ENCODE results near the gene ZNF256.
"Not testable (repeated sequence)": the region's sequence is repeated elsewhere in the genome, so short reads cannot be mapped to it uniquely, and the experiment has no call there.

ZNF256 gene

DNA sequence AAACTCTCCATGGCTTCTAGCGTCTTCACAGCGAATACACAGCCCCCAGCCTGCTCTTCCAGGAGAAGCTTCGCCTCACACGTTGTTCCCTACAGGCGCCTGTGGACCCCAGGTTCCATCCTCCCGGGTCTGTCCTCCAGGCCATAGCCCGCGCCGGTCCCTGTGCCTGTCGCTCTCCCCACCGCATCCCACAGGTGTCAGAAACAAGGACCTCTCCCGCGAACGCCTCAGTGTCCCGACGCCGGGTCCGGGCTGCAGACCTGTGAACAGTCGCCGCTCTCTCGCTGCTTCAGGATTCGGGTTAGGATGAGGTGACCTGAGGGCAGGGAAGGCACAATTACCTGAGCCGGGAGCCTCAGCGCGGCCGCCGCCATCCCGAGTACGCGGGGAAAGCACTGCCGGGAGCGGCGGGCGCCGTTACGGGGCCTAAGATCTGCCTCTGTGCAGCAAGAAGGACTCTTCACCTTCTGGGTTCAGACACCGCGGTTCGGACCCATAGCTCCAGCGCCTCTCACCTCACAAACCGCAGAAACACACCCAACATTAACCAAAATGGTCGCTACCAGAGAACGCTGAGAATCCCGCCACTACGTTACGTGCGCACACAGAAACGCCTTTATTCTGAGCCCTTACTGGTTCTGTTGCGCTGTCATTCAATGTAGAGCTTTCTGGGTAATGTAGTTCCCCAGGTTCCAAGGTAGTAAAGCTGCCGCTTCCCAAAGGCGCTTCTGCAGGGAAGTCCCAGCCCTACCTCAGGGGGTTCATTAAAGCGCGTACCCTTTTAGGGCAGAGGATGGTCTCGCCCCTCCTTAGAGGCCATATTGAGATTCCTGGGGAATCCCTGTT is 12.5 kb downstream of the ZNF256 start, which contains the start of gene ZNF418:
ZNF418 (minus strand) TSS at position 583 of the 846 bp plus-strand sequence. CDS start 1,580 bp downstream, outside the sequence.
- Mint-ChIP-seq H3K36me3 (ENCODE audit: low read depth) (peaks cover 93% of the 10 kb centered on the region), H3K27ac (peak within 1 kb of the TSS; percentile 77), H3K4me1 (ENCODE audit: low read depth) (peaks cover 8% of the 10 kb centered on the region), H3K9me3 (peaks cover 100% of the 10 kb centered on the region), H3K27me3 (peaks cover 11% of the 10 kb centered on the region), H3K4me3 (peak within 1 kb of the TSS; percentile 88)
- intact Hi-C loops (cut with micrococcal nuclease) = no loop called here

DNA sequence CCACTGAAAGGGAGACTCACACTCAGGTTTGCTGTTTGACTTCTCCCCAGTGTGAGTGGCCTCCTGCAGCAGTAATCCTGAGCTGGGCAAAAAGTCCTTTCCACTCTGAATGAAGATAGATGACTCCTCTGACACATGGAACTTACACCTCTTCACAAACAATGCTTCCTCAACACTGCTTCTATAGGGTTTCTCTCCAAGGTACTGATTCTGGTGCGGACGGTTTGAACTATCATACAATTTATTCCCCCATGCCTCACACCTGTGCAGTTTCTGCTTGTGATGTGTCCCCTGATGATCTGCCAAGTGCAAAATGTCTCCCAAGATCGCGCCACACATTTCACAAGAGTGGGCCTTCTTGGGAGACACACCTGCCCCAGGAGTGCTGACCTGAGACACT is 19.9 kb downstream of the ZNF256 start:
- Mint-ChIP-seq H3K9me3 (peaks cover 92% of the 10 kb centered on the region), H3K27ac (no peak overlapping the region), H3K36me3 (ENCODE audit: low read depth) (peaks cover 68% of the 10 kb centered on the region), H3K4me3 (no peak overlapping the region), H3K4me1 (ENCODE audit: low read depth) (no peaks in the 10 kb centered on the region), H3K27me3 (no peaks in the 10 kb centered on the region)
- intact Hi-C loops (cut with micrococcal nuclease) = no loop called here

DNA sequence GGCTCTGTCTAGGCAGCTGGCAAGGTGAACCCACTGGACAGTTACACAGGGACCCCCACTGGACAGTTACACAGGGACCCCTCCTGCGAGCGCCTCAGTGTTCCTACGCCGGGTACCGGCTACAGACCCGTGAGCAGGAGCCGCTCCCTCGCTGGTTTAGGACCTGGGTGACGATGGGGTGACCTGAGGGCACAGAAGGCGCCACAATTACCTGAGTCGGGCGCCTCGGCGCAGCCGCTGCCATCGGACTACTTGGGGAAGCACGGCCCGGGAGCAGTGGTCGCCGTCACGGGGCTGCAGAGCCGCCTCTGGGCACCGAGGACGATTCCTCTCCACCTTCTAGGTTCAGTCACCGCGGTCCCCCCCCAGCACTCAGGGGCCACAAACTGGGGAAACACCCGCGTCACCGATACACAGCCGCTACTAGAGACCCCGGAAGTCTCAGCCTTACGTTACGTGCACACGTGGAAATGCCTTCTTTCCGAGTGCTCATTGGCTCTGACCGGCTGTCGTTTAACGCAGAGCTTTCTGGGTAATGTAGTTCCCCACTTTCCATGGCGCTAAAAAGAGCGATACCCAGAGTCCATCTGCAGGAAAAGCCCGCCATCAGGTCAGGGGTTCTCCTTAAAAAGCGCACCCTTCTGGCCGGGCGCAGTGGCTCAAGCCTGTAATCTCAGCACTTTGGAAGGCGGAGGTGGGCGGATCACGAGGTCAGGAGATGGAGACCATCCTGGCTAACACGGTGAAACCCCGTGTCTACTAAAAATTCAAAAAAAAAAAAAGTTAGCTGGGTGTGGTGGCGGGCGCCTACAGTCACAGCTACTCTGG is 31.1 kb downstream of the ZNF256 start, which contains the start of gene ZNF417:
ZNF417 (minus strand) TSS at position 425 of the 828 bp plus-strand sequence; CDS start at position 244, 181 bp downstream.
- Mint-ChIP-seq H3K9me3 (peaks cover 31% of the 10 kb centered on the region), H3K27ac (peak within 1 kb of the TSS; percentile 97), H3K4me3 (peak within 1 kb of the TSS; percentile 86), H3K4me1 (ENCODE audit: low read depth) (peaks cover 32% of the 10 kb centered on the region), H3K36me3 (ENCODE audit: low read depth) (peaks cover 77% of the 10 kb centered on the region)
- H3K27me3 Mint-ChIP-seq; intact Hi-C loops (cut with micrococcal nuclease): not testable (repeated sequence)

DNA sequence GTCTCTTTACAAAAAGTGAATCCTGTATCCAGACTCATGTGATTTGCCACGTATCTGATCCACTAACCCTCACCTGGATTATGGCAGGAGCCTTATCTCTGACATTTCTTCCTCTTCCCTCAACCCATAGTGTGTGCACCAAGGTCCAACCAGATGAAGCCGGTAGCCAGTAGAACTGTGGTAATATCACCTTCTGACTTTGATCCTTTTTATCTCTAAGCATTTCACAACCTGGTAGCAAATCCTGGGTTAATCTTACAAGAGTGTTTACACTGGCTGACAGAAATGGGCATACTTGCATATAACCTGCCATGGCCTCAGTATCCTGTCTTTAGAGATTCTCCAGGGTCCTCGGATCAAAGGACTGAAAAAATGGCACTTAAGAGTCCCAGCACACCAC is 33.0 kb downstream of the ZNF256 start:
- intact Hi-C loops (cut with micrococcal nuclease) = no loop called here
- H3K27me3 Mint-ChIP-seq = no peaks in the 10 kb centered on the region

DNA sequence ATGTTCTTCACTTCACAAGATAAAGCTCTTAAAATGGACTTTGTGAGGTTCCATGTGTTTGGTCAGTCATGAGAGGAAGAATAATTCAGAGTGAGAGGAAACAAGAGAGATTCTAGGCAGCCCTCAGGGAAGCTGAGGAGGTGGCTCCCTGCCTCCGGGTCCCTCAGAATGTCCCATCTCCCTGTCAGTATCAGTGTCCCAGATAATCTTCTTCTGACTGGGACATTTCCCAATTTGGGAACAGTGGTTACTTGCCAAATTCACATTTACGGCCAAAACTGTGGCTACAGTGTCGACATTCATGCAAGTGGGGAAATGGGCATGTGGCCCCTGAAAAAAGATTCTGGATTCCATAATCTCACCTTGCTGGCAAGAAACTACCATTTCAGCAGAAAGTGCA is 40.1 kb downstream of the ZNF256 start:
- H3K9me3 Mint-ChIP-seq = peaks cover 10% of the 10 kb centered on the region
- H3K4me1 Mint-ChIP-seq (ENCODE audit: low read depth) = no peaks in the 10 kb centered on the region
- intact Hi-C loops (cut with micrococcal nuclease) = no loop called here
- no peak overlapping the region for H3K4me3 Mint-ChIP-seq
- no peak overlapping the region for H3K27ac Mint-ChIP-seq
- no peaks in the 10 kb centered on the region for H3K27me3 Mint-ChIP-seq
- H3K36me3 Mint-ChIP-seq (ENCODE audit: low read depth) = peaks cover 49% of the 10 kb centered on the region

More for the DNA sequence above, 33.0 kb downstream of the ZNF256 start:
- H3K36me3 Mint-ChIP-seq (ENCODE audit: low read depth) = peaks cover 79% of the 10 kb centered on the region
- no peak overlapping the region for H3K27ac Mint-ChIP-seq
- peaks cover 32% of the 10 kb centered on the region for H3K4me1 Mint-ChIP-seq (ENCODE audit: low read depth)
- H3K9me3 Mint-ChIP-seq = peaks cover 21% of the 10 kb centered on the region
- H3K4me3 Mint-ChIP-seq = no peak overlapping the region

DNA sequence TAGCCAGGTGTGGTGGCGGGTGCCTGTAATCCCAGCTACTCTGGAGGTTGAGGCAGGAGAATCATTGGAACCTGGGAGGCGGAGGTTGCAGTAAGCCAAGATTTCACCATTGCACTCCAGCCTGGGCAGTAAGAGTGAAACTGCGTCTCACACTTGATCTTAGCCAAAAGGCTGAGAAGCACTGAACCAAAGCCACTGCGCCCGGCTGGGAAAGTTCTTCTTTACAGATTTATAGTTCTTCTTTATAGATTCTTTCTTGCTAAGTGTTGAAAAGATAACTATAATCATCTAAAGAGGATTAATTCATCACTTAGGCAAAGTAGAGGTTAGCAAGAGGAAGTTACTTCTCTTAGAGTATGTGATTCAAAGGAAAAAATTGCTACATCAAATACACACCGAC is 42.2 kb downstream of the ZNF256 start:
- Mint-ChIP-seq H3K4me3 (no peak overlapping the region), H3K9me3 (no peaks in the 10 kb centered on the region), H3K4me1 (ENCODE audit: low read depth) (no peaks in the 10 kb centered on the region), H3K27ac (no peak overlapping the region), H3K27me3 (no peaks in the 10 kb centered on the region), H3K36me3 (ENCODE audit: low read depth) (peaks cover 36% of the 10 kb centered on the region)
- intact Hi-C loops (cut with micrococcal nuclease) = no loop called here

DNA sequence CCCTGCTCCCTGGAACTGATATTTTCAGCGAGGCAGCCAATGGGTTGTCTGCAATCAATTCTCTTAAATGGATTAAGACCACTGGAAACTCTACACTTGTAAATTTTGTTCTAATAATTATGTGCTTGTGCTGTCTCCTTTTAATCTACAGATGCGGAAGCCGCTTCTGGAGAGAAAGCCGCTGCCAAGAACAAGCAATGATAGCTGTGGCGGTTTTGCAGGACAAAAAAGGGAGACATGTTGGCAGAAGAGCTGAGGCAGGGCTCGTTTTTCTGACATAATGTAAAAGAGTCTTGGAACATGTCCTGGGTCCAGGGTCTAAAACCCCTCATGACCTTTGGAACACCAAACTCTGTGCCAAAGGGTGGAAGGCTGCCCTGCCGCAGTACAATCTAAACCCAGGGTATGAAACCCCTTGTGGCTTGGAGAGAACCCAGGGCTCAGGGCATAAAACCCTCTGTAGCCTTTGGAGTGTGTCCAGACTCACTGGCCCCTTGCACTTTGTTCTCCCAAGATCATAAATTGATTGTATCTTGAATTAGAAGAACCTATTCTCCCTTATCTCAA is 43.8 kb downstream of the ZNF256 start:
- Mint-ChIP-seq H3K9me3 (no peaks in the 10 kb centered on the region), H3K4me3 (no peak overlapping the region), H3K27me3 (no peaks in the 10 kb centered on the region), H3K4me1 (ENCODE audit: low read depth) (no peaks in the 10 kb centered on the region), H3K36me3 (ENCODE audit: low read depth) (peaks cover 24% of the 10 kb centered on the region), H3K27ac (no peak overlapping the region)
- intact Hi-C loops (cut with micrococcal nuclease) = loop anchor here (1.0 kb wide), 1 partner anchor 165 kb away; no protein-coding TSS in a partner anchor

DNA sequence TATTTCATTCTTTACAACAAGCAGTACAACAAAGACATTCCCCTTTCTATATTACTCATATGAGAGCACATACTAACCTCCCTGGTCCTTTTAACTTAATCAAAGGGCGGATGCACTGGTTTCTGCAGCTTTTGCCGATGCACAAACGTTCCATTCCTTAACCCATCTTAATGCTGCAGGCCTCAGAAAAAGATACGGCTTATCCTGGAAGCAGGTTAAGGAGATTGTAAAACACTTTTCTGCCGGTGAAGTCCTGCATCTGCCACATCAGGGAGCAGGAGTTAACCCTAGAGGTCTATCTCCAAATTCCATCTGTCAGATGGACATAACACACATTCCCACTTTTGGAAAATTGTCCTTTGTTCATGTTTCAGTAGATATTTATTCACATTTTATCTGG is 47.2 kb downstream of the ZNF256 start:
- H3K36me3 Mint-ChIP-seq (ENCODE audit: low read depth) = peaks cover 19% of the 10 kb centered on the region
- no peaks in the 10 kb centered on the region for H3K4me1 Mint-ChIP-seq (ENCODE audit: low read depth)
- H3K27ac Mint-ChIP-seq = no peak overlapping the region
- H3K27me3 Mint-ChIP-seq = no peaks in the 10 kb centered on the region
- intact Hi-C loops (cut with micrococcal nuclease) = no loop called here
- H3K9me3 Mint-ChIP-seq = no peaks in the 10 kb centered on the region
- no peak overlapping the region for H3K4me3 Mint-ChIP-seq

Data from dendritic cell treated with granulocyte-macrophage colony-stimulating factor and Interleukin-4, amounts not matched to agents 40 ng/mL and 50 ng/mL, for 4 days (primary cell).